ENCODE results near the gene PEX5L. TPM values are rescaled to one million over a fixed set of nuclear protein-coding genes. Genes with fewer than 3 reads are reported as not detected.

PEX5L gene
- total RNA-seq, 1 donor, result under 0.01 TPM

GRCh38 chr3:179881791-179882190 lies 154.9 kb downstream of the PEX5L start:
- TF ChIP-seq CTCF (IDR thresholded peaks at IDR 0.05; ENCODE audit: insufficient read depth, low read depth, low read length), result no peak
- no peak overlapping the region for H3K4me3 ChIP-seq (ENCODE audit: low read depth, low read length)
- no peak for DNase-seq (ENCODE audit: low read depth)

GRCh38 chr3:179880868-179881267 lies 155.9 kb downstream of the PEX5L start:
- no peak for DNase-seq (ENCODE audit: low read depth)

GRCh38 chr3:179876440-179876839 lies 160.3 kb downstream of the PEX5L start:
- no peak for TF ChIP-seq CTCF (IDR thresholded peaks at IDR 0.05; ENCODE audit: insufficient read depth, low read depth, low read length)
- no peak for DNase-seq (ENCODE audit: low read depth)
- H3K4me3 ChIP-seq (ENCODE audit: low read depth, low read length), result no peak overlapping the region

More at GRCh38 chr3:179880868-179881267, 155.9 kb downstream of the PEX5L start:
- H3K4me3 ChIP-seq (ENCODE audit: low read depth, low read length), result no peak overlapping the region
- no peak for TF ChIP-seq CTCF (IDR thresholded peaks at IDR 0.05; ENCODE audit: insufficient read depth, low read depth, low read length)

GRCh38 chr3:179872842-179873241 lies 163.9 kb downstream of the PEX5L start:
- no peak for DNase-seq (ENCODE audit: low read depth)
- no peak for TF ChIP-seq CTCF (IDR thresholded peaks at IDR 0.05; ENCODE audit: insufficient read depth, low read depth, low read length)
- no peak overlapping the region for H3K4me3 ChIP-seq (ENCODE audit: low read depth, low read length)

GRCh38 chr3:179871782-179872181 lies 165.0 kb downstream of the PEX5L start:
- H3K4me3 ChIP-seq (ENCODE audit: low read depth, low read length), result no peak overlapping the region
- TF ChIP-seq CTCF (IDR thresholded peaks at IDR 0.05; ENCODE audit: insufficient read depth, low read depth, low read length), result no peak
- no peak for DNase-seq (ENCODE audit: low read depth)

- H3K4me3 ChIP-seq (ENCODE audit: low read depth, low read length), result no peak overlapping the region
- no peak for DNase-seq (ENCODE audit: low read depth)
- no peak for TF ChIP-seq CTCF (IDR thresholded peaks at IDR 0.05; ENCODE audit: insufficient read depth, low read depth, low read length)
Measured at GRCh38 chr3:179868715-179869114, 168.0 kb downstream of the PEX5L start.

- DNase-seq (ENCODE audit: low read depth), result no peak
- H3K4me3 ChIP-seq (ENCODE audit: low read depth, low read length), result no peak overlapping the region
- TF ChIP-seq CTCF (IDR thresholded peaks at IDR 0.05; ENCODE audit: insufficient read depth, low read depth, low read length), result no peak
Measured at GRCh38 chr3:179867961-179868360, 168.8 kb downstream of the PEX5L start.
